Measurements from ENCODE around the gene IFI35. TPM values are rescaled to one million over a fixed set of nuclear protein-coding genes. Genes with fewer than 3 reads are reported as not detected.

The IFI35 gene
- total and polyA plus RNA-seq, 9 donors: 13.0 to 39.7 (median 29.7) TPM

DNA sequence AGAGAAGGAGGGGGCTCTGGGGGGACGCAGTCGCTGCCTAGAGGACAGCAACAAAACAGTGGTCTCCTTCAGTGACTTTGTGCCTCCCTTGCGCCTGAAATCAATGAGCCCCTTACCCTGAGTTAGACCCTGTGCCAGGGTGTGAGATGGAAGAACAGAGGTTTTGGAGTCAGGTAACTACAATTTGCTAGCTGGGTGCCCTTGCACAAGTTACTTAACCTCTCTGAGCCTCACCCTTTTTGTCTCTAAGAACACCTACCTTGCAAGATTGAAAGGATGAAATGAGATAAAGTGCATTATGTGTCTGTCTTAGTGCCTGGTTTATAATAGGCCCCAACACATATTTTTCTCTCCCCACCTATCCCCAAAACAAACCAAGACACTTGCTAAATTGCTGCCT, 28.3 kb downstream of the IFI35 start:
- WGBS, 3 donors: 85 to 89% (median 88%) methylated on average over 3 of the region's 3 CpGs
- Histone ChIP-seq H3K4me3 (no peak overlapping the region), H3K9me3 (no peaks in the 10 kb centered on the region), H3K36me3 (no peaks in the 10 kb centered on the region), H3K27me3 (no peaks in the 10 kb centered on the region), H3K27ac (no peak overlapping the region), H3K4me1 (ENCODE audit: insufficient read depth) (no peaks in the 10 kb centered on the region)
- intact Hi-C loops (cut with DNase I): no loop called here
- TF ChIP-seq, protein P1, sequence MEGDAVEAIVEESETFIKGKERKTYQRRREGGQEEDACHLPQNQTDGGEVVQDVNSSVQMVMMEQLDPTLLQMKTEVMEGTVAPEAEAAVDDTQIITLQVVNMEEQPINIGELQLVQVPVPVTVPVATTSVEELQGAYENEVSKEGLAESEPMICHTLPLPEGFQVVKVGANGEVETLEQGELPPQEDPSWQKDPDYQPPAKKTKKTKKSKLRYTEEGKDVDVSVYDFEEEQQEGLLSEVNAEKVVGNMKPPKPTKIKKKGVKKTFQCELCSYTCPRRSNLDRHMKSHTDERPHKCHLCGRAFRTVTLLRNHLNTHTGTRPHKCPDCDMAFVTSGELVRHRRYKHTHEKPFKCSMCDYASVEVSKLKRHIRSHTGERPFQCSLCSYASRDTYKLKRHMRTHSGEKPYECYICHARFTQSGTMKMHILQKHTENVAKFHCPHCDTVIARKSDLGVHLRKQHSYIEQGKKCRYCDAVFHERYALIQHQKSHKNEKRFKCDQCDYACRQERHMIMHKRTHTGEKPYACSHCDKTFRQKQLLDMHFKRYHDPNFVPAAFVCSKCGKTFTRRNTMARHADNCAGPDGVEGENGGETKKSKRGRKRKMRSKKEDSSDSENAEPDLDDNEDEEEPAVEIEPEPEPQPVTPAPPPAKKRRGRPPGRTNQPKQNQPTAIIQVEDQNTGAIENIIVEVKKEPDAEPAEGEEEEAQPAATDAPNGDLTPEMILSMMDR (IDR thresholded peaks at IDR 0.05): no peak
- no peak for TF ChIP-seq EP300 (IDR thresholded peaks at IDR 0.05)
- TF ChIP-seq POLR2A (IDR thresholded peaks at IDR 0.05): no peak
- DNase-seq: no peak

DNA sequence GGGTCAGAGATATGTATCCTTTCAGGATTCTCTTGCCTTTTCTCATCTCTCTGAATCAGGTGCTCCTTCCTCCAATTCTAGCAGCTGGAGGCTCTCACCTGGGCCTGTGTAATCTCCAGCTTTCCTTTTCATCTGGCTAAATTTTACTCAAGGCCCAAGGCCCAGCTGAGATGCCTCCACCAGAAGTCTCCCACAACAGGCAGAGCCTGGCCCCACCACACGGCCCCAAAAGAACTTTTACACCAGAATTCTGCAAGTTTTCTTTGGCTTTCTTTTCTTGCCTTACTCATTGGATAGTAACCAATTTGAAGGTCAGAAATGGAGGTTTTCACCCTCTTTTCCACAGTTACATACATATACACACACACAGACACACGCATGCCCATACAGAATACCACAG, 33.1 kb downstream of the IFI35 start:
- intact Hi-C loops (cut with DNase I): no loop called here
- H3K4me1 ChIP-seq (ENCODE audit: insufficient read depth): no peaks in the 10 kb centered on the region
- TF ChIP-seq POLR2A (IDR thresholded peaks at IDR 0.05) (no peak), EP300 (IDR thresholded peaks at IDR 0.05) (no peak)
- TF ChIP-seq, protein P1 (IDR thresholded peaks at IDR 0.05): no peak
- 89 to 94% (median 93%) methylated on average over 2 of the region's 2 CpGs for WGBS, 3 donors
- no peak overlapping the region for H3K4me3 ChIP-seq
- H3K27ac ChIP-seq: no peak overlapping the region
- H3K27me3 ChIP-seq: no peaks in the 10 kb centered on the region
- H3K36me3 ChIP-seq: no peaks in the 10 kb centered on the region
- no peaks in the 10 kb centered on the region for H3K9me3 ChIP-seq
- no peak for DNase-seq

DNA sequence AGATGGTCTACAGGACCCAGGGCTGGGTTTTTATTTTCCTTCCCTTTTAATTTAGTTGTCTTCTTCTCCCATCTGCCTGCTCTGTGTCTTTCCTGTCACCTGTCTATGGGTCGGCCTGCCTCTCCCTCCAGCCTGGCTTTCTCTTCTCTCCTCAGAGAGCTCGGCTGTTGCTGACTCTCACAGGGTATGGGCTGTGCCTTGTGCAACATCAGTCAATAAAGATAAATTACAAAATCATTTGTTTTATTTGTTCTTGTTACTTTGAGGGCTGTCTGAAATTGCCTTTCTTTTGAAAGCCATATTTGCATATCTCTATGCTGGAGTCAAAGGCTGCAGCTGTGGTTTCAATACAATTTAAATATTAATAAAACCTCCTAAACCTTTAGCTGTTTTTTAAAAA, 34.1 kb downstream of the IFI35 start:
- Histone ChIP-seq H3K9me3 (no peaks in the 10 kb centered on the region), H3K27me3 (no peaks in the 10 kb centered on the region), H3K36me3 (no peaks in the 10 kb centered on the region), H3K27ac (no peak overlapping the region), H3K4me1 (ENCODE audit: insufficient read depth) (no peaks in the 10 kb centered on the region), H3K4me3 (no peak overlapping the region)
- intact Hi-C loops (cut with DNase I): no loop called here
- WGBS, 3 donors: 82 to 91% (median 86%) methylated on average over 2 of the region's 2 CpGs
- no peak for DNase-seq
- TF ChIP-seq, protein P1 (IDR thresholded peaks at IDR 0.05): no peak
- TF ChIP-seq EP300 (IDR thresholded peaks at IDR 0.05) (no peak), POLR2A (IDR thresholded peaks at IDR 0.05) (no peak)

DNA sequence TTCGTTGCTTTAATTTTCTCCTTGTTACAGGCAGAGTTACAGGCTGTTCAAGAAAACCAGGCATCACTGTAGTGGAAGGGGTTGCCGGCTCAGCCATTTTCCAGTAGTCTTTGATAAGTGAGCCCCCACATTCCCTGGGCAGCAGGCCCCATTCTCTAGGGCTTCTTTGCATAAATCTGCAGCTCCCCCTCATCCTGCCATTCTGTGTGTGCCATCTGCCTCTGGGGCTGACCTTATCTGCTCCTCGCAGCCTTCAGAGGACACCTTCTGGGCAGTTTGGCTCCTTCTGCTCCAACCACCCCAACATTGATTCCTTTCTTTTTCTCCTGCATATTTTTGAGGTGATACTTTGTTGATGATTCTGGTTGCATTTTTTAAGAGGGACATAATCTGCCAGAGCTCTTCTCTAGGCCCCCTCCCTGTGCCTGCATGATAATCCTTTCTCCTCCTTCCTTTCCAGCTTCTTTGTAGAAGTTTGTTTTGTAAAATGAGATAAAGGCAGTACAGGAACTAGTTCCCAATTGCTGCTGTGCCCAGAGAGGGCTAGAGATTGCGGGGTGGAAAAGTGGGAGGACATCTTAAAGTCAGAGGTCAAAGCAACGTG, 35.5 kb downstream of the IFI35 start:
- 21 to 25% (median 24%) methylated on average over 5 of the region's 5 CpGs for WGBS, 3 donors
- H3K36me3 ChIP-seq: no peaks in the 10 kb centered on the region
- no peak overlapping the region for H3K27ac ChIP-seq
- intact Hi-C loops (cut with DNase I): no loop called here
- H3K4me3 ChIP-seq: no peak overlapping the region
- no peaks in the 10 kb centered on the region for H3K4me1 ChIP-seq (ENCODE audit: insufficient read depth)
- no peaks in the 10 kb centered on the region for H3K9me3 ChIP-seq
- H3K27me3 ChIP-seq: no peaks in the 10 kb centered on the region
- DNase-seq: no peak
- TF ChIP-seq, protein P1 (IDR thresholded peaks at IDR 0.05): no peak
- TF ChIP-seq POLR2A (IDR thresholded peaks at IDR 0.05) (no peak), EP300 (IDR thresholded peaks at IDR 0.05) (no peak)
